ENCODE data around the gene ATP9B. TPM values are rescaled to one million over a fixed set of nuclear protein-coding genes. Genes with fewer than 3 reads are reported as not detected.

Gene ATP9B
- total and polyA plus RNA-seq, 10 of the 15 experiments (the other 5 are each of a cell fraction or from before 2014, with no cell fraction given): 0.74 to 20.7 (median 12.9) TPM

- no peak overlapping the region for H3K4me2 ChIP-seq (ENCODE audit: control insufficient read depth, insufficient read depth)
Observed at GRCh38 chr18:79221136-79221535, 151.9 kb downstream of the ATP9B start.

More at GRCh38 chr18:79221136-79221535, 151.9 kb downstream of the ATP9B start:
- FAIRE-seq: no peak
- Histone ChIP-seq H3K27me3 (replicated peaks in 1 of 2; ENCODE audit: control insufficient read depth in 2 of 2, insufficient read depth in 2 of 2, low read length in 1 of 2) (no peaks in the 10 kb centered on the region), H3K36me3 (ENCODE audit: control insufficient read depth in 2 of 2, insufficient read depth in 2 of 2, low read length in 1 of 2) (no peaks in the 10 kb centered on the region; a peak in 2 of 4 replicates), H3K9me3 (replicated peaks; ENCODE audit: control insufficient read depth, insufficient read depth, low read length) (no peaks in the 10 kb centered on the region), H4K20me1 (ENCODE audit: control insufficient read depth, insufficient read depth) (no peaks in the 10 kb centered on the region), H3K79me2 (ENCODE audit: control insufficient read depth, insufficient read depth, low read length) (no peaks in the 10 kb centered on the region), H3K4me3 (no peak overlapping the region), H3K9ac (ENCODE audit: control insufficient read depth, insufficient read depth, low read length) (no peak overlapping the region), H3K27ac (ENCODE audit: control insufficient read depth, insufficient read depth) (no peak overlapping the region), H3K4me1 (ENCODE audit: control insufficient read depth, insufficient read depth, low read length) (no peaks in the 10 kb centered on the region), H2AFZ (ENCODE audit: control insufficient read depth, low read depth, low read length) (no peak overlapping the region)
- ChIA-PET CTCF (no interaction called here), POLR2A (no interaction called here), RAD21 (ENCODE audit: unreplicated experiment) (no interaction called here), SMC1A (ENCODE audit: uncharacterized antibody, unreplicated experiment) (no interaction called here)
- 95% methylated on average over 5 of the region's 5 CpGs for WGBS (ENCODE audit: insufficient coverage, insufficient replicate concordance, low lambda C conversion rate, missing lambda C conversion rate)
- no TSS peak for BruUV-seq (replicated peaks)
- in situ Hi-C loops (cut with MboI) (no loop called here), intact Hi-C loops (cut with micrococcal nuclease; ENCODE audit: unreplicated experiment) (no loop called here)
- TF ChIP-seq HCFC1 (IDR thresholded peaks at IDR 0.05; ENCODE audit: low read length) (no peak), SIN3A (IDR thresholded peaks at IDR 0.05; ENCODE audit: low read depth, low read length) (no peak), MXI1 (IDR thresholded peaks at IDR 0.05; ENCODE audit: low read depth, low read length) (no peak), ZBED1 (IDR thresholded peaks at IDR 0.05; ENCODE audit: borderline replicate concordance) (no peak), EP300 (IDR thresholded peaks at IDR 0.05; ENCODE audit: borderline replicate concordance in 1 of 2, control insufficient read depth in 1 of 2, low read depth in 2 of 2, low read length in 2 of 2) (no peak), FOS (IDR thresholded peaks at IDR 0.05; ENCODE audit: borderline replicate concordance, extremely low read depth, insufficient read length) (no peak), SIX5 (IDR thresholded peaks at IDR 0.05; ENCODE audit: low read depth, low read length, severe bottlenecking) (no peak), TARDBP (IDR thresholded peaks at IDR 0.05; ENCODE audit: borderline replicate concordance) (no peak), CHD2 (IDR thresholded peaks at IDR 0.05; ENCODE audit: borderline replicate concordance, low read depth, low read length) (no peak), TBL1XR1 (IDR thresholded peaks at IDR 0.05; ENCODE audit: low read depth, low read length) (no peak), ZSCAN29 (IDR thresholded peaks at IDR 0.05) (no peak)
- TF ChIP-seq, protein P1, sequence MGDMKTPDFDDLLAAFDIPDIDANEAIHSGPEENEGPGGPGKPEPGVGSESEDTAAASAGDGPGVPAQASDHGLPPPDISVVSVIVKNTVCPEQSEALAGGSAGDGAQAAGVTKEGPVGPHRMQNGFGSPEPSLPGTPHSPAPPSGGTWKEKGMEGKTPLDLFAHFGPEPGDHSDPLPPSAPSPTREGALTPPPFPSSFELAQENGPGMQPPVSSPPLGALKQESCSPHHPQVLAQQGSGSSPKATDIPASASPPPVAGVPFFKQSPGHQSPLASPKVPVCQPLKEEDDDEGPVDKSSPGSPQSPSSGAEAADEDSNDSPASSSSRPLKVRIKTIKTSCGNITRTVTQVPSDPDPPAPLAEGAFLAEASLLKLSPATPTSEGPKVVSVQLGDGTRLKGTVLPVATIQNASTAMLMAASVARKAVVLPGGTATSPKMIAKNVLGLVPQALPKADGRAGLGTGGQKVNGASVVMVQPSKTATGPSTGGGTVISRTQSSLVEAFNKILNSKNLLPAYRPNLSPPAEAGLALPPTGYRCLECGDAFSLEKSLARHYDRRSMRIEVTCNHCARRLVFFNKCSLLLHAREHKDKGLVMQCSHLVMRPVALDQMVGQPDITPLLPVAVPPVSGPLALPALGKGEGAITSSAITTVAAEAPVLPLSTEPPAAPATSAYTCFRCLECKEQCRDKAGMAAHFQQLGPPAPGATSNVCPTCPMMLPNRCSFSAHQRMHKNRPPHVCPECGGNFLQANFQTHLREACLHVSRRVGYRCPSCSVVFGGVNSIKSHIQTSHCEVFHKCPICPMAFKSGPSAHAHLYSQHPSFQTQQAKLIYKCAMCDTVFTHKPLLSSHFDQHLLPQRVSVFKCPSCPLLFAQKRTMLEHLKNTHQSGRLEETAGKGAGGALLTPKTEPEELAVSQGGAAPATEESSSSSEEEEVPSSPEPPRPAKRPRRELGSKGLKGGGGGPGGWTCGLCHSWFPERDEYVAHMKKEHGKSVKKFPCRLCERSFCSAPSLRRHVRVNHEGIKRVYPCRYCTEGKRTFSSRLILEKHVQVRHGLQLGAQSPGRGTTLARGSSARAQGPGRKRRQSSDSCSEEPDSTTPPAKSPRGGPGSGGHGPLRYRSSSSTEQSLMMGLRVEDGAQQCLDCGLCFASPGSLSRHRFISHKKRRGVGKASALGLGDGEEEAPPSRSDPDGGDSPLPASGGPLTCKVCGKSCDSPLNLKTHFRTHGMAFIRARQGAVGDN (IDR thresholded peaks at IDR 0.05): no peak
- TF ChIP-seq, protein P2, sequence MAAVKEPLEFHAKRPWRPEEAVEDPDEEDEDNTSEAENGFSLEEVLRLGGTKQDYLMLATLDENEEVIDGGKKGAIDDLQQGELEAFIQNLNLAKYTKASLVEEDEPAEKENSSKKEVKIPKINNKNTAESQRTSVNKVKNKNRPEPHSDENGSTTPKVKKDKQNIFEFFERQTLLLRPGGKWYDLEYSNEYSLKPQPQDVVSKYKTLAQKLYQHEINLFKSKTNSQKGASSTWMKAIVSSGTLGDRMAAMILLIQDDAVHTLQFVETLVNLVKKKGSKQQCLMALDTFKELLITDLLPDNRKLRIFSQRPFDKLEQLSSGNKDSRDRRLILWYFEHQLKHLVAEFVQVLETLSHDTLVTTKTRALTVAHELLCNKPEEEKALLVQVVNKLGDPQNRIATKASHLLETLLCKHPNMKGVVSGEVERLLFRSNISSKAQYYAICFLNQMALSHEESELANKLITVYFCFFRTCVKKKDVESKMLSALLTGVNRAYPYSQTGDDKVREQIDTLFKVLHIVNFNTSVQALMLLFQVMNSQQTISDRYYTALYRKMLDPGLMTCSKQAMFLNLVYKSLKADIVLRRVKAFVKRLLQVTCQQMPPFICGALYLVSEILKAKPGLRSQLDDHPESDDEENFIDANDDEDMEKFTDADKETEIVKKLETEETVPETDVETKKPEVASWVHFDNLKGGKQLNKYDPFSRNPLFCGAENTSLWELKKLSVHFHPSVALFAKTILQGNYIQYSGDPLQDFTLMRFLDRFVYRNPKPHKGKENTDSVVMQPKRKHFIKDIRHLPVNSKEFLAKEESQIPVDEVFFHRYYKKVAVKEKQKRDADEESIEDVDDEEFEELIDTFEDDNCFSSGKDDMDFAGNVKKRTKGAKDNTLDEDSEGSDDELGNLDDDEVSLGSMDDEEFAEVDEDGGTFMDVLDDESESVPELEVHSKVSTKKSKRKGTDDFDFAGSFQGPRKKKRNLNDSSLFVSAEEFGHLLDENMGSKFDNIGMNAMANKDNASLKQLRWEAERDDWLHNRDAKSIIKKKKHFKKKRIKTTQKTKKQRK (IDR thresholded peaks at IDR 0.05; ENCODE audit: low read depth, low read length): no peak
- DNase-seq (ENCODE audit: low read depth, low spot score): no peak
- no peak for ATAC-seq
